Measurements from ENCODE around the gene STK24.

The STK24 gene

DNA sequence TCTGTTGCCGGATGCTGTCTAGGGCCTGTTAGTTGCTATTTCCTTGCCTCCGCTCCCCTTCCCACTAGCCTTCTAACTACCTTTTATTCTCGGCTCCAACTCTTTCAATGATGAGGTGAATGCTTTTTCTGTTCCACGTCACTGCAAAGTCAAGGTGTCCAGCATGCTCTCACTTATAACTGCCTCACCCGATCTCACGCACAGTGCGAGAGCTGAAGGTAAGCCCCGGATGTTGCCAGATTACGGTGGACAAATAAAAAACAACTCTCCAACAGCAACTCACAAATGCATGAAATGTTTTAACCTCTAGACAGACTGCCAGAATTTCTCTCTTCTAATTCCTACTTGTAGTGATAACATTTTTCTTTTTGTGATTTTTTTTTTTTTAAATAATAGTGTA is 169.9 kb downstream of the STK24 start:
- no peak for DNase-seq (ENCODE audit: low spot score)

DNA sequence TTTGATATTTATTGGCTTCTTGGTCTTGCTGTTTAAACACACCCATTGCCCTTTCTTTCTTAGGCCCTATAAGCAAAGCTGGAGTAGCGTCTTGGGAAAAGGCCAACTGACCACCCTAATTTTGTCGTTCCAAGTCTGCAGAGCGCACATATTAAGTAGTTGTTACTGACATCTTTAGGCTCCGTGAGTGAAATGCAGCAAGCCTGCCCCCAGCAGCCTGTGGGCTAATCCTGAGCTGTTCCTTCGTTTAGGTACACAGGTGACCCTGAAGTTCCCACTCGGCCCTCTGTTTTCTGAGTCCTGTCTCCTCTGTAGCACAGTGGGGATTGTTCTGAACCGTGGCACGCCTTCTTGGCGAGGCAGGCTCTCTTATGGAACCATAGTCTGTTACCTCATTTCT is 170.5 kb downstream of the STK24 start:
- no peak for DNase-seq (ENCODE audit: low spot score)

DNA sequence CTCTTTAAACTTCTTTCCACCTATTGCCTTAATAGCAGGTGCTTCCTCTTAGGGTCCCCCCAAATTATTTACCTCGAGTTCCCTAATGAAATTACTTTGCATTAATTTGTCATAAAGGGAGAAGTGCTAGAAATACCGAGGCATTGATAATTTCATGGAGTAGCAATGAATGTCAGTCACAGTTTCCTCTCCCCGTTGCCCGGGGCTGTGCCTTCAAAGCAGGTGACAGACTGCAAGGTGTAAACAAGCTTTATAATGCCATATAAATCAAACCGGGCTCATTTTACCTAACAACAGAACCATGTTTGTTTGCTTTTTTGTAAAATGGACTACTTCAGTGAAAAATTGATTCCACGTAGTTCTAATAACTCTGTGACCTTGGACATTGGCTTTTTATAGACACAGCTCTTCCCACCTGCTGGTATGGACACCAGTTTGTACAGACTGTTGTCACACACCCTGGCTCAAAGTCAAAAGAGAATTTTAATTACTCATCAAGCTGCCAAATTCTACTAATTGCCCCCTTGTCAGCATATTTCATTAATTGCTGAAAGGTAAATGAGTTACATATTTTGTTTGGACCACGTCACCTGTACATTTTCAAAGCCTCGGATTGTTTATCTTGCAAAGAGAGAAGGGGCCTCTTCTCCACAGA is 171.1 kb downstream of the STK24 start:
- DNase-seq (ENCODE audit: low spot score): no peak

DNA sequence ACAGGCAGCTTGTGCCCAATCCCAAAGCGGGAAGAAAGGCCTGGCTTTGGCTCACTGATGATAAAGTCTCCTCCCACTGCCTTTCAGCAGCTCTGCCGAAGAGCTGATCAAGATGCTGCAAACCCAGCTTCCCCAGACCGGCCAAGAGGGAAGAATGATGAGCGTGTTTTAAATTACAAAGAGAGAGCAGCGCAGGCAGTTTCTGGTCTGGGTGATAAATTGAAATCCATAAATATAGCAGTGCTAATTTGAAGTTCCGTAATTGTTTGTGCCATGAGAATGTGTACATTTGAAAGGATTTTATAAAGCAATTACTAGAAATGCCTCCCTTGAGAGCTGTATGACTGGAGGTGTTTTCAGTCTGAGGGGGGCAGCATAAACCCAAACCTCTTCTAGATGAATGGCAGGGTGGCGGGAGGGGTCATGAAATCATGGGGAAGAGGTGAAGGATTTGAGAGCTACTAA is 171.8 kb downstream of the STK24 start:
- DNase-seq (ENCODE audit: low spot score): no peak

- no peak for DNase-seq (ENCODE audit: low spot score)
Measured at GRCh38 chr13:98403076-98403475, 173.8 kb downstream of the STK24 start.

DNA sequence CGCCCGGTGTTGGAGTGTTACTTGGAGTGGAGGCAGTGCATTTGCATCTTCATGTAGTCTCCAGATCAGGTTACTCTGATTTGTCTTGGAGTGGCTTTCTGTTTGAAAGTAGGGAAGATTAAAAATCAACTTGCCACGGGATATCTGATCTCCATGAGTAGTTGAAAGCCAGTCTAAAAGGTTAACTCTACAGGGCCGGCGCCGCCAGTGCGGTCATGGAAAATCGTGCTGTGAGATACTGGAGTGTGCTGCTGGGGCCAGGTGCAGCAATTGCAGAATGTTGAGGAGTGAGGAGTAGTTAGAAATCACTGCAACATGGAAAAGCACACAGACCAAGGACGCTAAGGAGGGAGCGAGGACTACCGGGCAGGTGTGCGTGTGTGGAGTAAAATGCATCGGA is 175.0 kb downstream of the STK24 start:
- no peak for DNase-seq (ENCODE audit: low spot score)

GRCh38 chr13:98399756-98400155 is 177.2 kb downstream of the STK24 start:
- no peak for DNase-seq (ENCODE audit: low spot score)

- DNase-seq (ENCODE audit: low spot score): no peak
Measured at GRCh38 chr13:98398581-98398980, 178.3 kb downstream of the STK24 start.

DNA sequence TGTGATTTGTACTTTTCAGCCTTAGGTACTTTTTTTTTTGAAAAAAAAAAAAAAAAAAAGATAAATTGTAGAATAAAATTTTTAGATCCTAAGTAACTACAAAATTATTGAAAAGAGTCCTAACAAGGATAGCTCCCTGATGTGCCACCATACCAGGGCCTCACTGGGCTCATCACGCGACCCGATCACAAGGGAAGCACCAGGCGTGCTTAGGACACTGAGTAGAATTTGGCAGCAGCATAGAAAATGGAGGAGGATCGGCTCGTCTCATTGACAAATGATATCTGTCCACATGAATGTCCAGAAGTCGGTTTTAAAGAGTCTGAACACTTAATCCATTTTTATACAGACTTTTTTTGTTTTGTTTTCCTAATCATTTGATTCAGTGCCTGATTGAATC is 179.0 kb downstream of the STK24 start:
- no peak for DNase-seq (ENCODE audit: low spot score)

DNA sequence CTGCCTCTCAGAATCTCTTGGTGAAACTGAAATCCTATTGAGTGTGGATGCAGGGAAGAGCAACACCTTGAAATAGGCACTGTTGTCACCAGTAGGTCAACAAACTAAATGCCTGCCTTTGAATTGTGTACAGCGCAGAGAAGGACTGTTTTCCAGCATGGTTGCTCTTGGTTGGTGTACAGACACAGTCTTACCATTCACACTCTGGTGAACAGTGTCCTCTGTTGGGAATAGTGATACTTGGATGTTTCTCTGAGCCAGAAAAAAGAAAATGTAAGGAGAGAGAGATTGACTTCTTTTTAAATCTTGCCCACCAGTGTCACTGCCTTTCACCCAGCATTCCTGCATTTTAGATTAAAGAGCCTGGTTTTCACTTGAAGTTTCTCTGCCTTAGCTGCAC is 179.7 kb downstream of the STK24 start:
- no peak for DNase-seq (ENCODE audit: low spot score)

GRCh38 chr13:98396071-98396710 is 180.7 kb downstream of the STK24 start:
- DNase-seq (ENCODE audit: low spot score): no peak

Data from SW480 (cell line).